ENCODE data around the gene ZMYM4. TPM values are rescaled to one million over a fixed set of nuclear protein-coding genes. Genes with fewer than 3 reads are reported as not detected.

Gene ZMYM4
- total and polyA plus RNA-seq, 12 donors: 6.7 to 37.7 (median 34.1) TPM

DNA sequence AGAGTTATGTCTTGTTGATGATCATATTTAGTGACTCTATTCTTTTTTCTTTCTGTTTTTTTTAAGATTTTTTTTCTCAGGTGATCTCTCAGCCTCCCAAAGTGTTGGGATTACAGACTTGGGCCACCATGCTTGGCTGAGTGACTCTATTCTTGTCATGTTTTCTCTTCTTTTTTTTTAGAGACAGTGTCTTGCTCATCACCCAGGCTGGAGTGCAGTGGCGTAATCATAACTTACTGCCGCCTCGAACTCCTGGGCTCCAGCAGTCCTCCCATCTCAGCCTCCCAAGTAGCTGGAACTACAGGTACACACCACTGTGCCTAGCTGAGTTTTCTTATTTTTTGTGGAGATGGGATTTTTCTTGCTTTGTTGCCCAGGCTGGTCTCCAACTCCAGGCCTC lies 36.9 kb downstream of the ZMYM4 start:
- Histone ChIP-seq H3K27ac (peak overlapping the region in 7 of 10 donors; percentile 12 to 59 (median 26)), H3K27me3 (no peaks in the 10 kb centered on the region), H3K4me3 (no peak overlapping the region), H3K4me1 (peaks cover 0 to 39% (median 20%) of the 10 kb centered on the region in 9 donors), H3K36me3 (peaks cover 0 to 30% (median 0%) of the 10 kb centered on the region in 9 donors), H3K9me3 (no peaks in the 10 kb centered on the region)
- TF ChIP-seq, protein P1, sequence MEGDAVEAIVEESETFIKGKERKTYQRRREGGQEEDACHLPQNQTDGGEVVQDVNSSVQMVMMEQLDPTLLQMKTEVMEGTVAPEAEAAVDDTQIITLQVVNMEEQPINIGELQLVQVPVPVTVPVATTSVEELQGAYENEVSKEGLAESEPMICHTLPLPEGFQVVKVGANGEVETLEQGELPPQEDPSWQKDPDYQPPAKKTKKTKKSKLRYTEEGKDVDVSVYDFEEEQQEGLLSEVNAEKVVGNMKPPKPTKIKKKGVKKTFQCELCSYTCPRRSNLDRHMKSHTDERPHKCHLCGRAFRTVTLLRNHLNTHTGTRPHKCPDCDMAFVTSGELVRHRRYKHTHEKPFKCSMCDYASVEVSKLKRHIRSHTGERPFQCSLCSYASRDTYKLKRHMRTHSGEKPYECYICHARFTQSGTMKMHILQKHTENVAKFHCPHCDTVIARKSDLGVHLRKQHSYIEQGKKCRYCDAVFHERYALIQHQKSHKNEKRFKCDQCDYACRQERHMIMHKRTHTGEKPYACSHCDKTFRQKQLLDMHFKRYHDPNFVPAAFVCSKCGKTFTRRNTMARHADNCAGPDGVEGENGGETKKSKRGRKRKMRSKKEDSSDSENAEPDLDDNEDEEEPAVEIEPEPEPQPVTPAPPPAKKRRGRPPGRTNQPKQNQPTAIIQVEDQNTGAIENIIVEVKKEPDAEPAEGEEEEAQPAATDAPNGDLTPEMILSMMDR (IDR thresholded peaks at IDR 0.05): no peak
- 97 to 100% methylated on average over 3 of the region's 3 CpGs for WGBS, 2 donors
- DNase-seq (no peak), ATAC-seq (no peak)
- intact Hi-C loops (cut with DNase I): no loop called here

DNA sequence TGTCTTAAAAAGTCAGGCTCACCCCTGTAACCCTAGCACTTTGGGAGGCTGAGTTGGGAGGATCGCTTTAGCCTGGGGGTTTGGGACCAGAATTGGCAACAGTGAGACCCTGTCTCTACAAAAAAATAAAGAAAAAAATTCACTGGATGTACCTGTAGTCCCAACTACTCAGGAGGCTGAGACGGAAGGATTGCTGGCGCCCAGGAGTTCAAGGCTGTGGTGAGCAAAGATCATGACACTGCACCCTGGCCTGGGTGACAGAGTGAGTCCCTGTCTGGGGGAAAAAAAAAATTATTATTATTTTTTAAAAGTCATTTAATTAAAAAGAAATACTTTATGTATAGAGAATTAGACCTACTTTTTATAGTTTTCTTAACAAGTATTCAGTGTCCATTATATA lies 47.1 kb downstream of the ZMYM4 start:
- 96 to 97% methylated on average over 3 of the region's 3 CpGs for WGBS, 2 donors
- no peaks in the 10 kb centered on the region for H3K27me3 ChIP-seq
- no peak for ATAC-seq

DNA sequence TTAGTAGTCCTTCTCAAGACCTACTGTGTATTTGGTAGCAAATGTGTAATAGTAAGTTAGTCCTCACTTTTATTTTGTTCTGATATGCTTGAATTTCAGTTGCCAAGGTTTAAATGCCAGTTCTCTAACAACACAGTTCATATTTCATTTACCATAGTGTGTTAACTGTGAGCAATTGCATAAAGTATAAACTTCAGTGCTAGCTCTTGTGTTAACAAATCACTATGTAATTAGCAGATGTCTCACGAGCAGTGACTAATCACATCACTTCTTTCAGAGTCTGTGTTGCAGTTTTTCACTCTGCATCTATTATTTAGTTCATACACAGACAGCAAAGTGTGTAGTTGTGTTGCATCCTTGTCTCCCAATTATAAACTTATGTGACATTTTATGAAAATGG lies 47.8 kb downstream of the ZMYM4 start:
- intact Hi-C loops (cut with DNase I): loop anchor here in 1 of 10 donors (10.0 kb wide), 1 partner anchor 59 kb away; no protein-coding TSS in a partner anchor
- TF ChIP-seq, protein P1 (IDR thresholded peaks at IDR 0.05): no peak
- Histone ChIP-seq H3K36me3 (peaks cover 0 to 10% (median 2%) of the 10 kb centered on the region in 9 donors), H3K4me1 (peaks cover 0 to 23% (median 7%) of the 10 kb centered on the region in 9 donors), H3K4me3 (no peak overlapping the region), H3K9me3 (no peaks in the 10 kb centered on the region), H3K27me3 (no peaks in the 10 kb centered on the region), H3K27ac (no peak overlapping the region)
- 63 to 69% methylated on average over 1 of the region's 1 CpG for WGBS, 2 donors
- ATAC-seq: no peak
- DNase-seq: no peak

More for the DNA sequence above, 47.1 kb downstream of the ZMYM4 start:
- Histone ChIP-seq H3K9me3 (no peaks in the 10 kb centered on the region), H3K36me3 (peaks cover 0 to 16% (median 8%) of the 10 kb centered on the region in 9 donors), H3K4me1 (peaks cover 0 to 18% (median 7%) of the 10 kb centered on the region in 9 donors), H3K27ac (no peak overlapping the region), H3K4me3 (no peak overlapping the region)
- intact Hi-C loops (cut with DNase I): loop anchor here in 1 of 10 donors (10.0 kb wide), 1 partner anchor 59 kb away; no protein-coding TSS in a partner anchor
- TF ChIP-seq, protein P1 (IDR thresholded peaks at IDR 0.05): no peak
- no peak for DNase-seq

DNA sequence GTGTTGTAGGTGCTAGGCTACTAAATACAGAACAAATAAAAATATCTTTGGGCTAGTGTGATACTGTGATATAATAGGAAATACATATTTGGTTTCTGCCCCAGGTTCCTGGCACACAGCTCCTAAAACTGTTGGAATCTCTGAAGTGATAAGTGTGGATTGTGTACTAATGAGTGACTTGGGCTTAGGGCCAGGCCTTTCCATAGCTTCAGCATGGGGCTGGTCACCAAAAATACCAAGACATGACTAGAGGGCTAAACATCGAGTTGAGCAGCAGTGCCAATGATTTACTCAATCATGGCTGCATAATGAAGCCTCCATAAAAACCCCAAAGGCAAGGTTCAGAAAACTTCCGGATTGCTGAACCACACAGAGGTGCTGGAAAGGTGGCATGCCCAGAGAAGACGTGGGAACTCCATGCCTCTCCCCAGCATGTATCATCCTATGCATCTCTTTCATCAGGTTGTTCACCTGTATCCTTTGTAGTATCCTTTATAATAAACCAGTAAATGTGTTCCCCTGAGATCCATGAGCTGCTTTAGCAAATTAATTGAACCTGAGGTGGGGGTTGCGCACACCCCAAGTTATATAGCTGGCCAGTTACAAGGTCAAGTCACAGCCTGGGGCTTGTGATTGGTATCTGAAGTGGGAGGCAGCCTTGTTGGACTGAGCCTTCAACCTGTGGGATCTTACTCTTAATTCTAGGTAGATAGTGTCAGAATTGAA lies 51.6 kb downstream of the ZMYM4 start:
- Histone ChIP-seq H3K4me3 (peak overlapping the region in 4 of 10 donors; percentile 9 to 23 (median 11)), H3K27ac (peak overlapping the region; percentile 29 to 84 (median 72)), H3K4me1 (peaks cover 0 to 43% (median 15%) of the 10 kb centered on the region in 9 donors), H3K36me3 (no peaks in the 10 kb centered on the region), H3K27me3 (no peaks in the 10 kb centered on the region), H3K9me3 (no peaks in the 10 kb centered on the region)
- intact Hi-C loops (cut with DNase I): loop anchor here in 1 of 10 donors (10.0 kb wide), 1 partner anchor 55 kb away; no protein-coding TSS in a partner anchor
- peak; percentile 69 to 97 (median 93) for ATAC-seq
- WGBS, 2 donors: 57 to 73% methylated on average over 4 of the region's 4 CpGs
- peak in 1 of 2 donors; percentile 66 for DNase-seq
- TF ChIP-seq, protein P1 (IDR thresholded peaks at IDR 0.05): no peak
